Head of caudate nucleus (tissue), 42 donors: ENCODE measurements around the gene CPHXL.

ENCODE experiments used
- DNase-seq, 42 donors: peaks; one replicate each; pipeline versions ENCODE4 v3.0.0 to v3.0.0-alpha.2; 2020 to 2021; ENCODE audit warnings: mixed read lengths in 7 of 42
- intact Hi-C: fragments of 100-400 bp; cut with DNase I; formaldehyde crosslinking; loops from one replicate; pipeline ENCODE4 v1.15.0; 2022

The CPHXL gene

DNA sequence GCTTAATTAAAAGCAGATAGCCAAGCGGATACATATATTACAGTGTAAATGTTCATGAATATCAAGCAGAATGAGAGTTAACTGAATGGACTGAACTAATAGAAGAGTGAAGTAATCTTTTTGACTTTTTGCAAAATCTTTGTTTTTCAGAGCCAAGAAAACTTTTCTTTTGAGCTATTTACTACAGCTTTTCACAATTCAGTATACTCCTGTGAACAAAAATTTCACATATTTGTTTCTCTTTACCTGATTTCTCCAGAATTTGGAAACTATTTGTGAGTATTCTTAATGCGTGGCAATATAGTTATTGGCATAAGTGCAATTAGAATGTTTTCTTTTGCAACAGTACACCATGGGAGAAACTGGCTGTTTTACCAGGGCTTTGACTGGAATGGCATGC, 15.9 kb downstream of the CPHXL start:
- intact Hi-C loops = no loop called here
- DNase-seq = no peak

DNA sequence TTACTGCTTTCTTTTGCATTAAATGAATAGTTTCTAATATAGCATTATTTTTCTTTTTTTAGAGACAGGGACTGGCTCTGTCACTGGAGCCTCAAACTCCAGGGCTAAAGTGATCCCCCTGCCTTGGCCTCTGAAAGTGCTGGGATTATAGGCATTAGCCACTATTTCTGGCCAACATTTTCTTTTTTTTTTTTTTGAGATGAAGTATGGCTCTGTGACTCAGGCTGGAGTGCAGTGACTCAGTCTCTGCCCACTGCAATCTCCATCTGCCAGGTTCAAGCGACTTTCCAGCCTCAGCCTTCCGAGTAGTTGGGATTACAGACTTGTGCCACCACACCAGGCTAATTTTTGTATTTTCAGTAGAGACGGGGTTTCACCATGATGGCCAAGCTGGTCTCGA, 23.0 kb downstream of the CPHXL start:
- no peak for DNase-seq
- intact Hi-C loops = no loop called here

DNA sequence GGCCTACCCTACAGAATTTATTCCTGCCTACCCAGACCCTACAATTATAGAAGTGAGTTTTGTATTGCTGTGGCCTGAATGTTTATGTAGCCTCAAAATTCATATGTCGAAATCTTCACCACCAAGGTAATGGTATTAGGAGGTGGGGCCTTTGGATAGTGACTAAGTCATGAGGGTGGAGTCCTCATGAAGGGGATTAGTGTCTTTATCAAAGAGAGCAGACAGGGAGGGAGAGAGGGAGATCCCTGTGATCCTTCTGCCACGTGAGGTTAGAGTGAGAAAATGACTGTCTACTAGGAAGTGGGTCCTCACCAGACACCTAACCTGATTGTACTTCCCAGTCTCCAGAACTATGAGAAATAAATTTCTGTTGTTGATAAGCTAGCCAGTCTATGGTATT, 24.0 kb downstream of the CPHXL start:
- peak in 1 of 42 donors; percentile 4 for DNase-seq
- intact Hi-C loops = no loop called here

DNA sequence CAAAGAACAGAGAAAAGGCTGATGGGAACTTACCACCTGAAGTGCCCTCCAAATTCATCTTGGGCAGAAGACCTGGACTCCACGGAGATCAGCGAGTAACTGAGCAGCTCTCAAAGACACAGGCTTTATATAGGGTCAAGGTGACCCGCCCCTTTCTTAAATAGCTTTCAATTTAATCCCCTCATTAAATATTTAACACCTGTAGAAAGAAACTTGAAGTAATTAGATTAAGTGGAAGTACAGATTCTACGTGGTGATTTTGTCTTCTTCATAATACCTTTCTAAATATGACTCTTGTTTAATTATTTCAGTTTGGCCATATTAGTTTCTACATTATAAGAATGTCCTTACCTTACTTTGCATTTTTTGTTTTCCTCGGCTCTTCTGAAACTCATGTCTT, 24.9 kb downstream of the CPHXL start, which contains the start of gene DUXB:
TSS of gene DUXB (minus strand) at position 101 of the 400 bp plus-strand sequence. CDS start at position 58, 43 bp downstream.
- peak in 1 of 42 donors; percentile 19 for DNase-seq
- intact Hi-C loops = no loop called here

DNA sequence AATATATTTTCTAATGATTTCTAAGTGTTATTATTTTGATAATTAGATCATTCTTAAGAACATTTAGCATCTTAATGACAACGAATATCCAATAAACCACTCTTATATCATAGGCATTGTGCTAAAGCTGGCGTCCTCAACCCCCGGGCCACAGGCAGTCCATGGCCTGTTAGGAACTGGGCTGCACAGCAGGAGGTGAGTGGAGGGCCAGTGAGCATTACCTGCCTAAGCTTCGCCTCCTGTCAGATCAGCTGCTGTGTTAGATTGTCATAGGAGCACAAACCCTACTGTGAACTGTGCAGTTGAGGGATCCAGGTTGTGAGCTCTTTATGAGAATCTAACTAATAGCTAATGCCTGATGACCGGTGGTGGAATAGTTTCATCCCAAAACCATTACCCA, 28.7 kb downstream of the CPHXL start:
- DNase-seq = peak in 1 of 42 donors; percentile 14
- intact Hi-C loops = no loop called here

DNA sequence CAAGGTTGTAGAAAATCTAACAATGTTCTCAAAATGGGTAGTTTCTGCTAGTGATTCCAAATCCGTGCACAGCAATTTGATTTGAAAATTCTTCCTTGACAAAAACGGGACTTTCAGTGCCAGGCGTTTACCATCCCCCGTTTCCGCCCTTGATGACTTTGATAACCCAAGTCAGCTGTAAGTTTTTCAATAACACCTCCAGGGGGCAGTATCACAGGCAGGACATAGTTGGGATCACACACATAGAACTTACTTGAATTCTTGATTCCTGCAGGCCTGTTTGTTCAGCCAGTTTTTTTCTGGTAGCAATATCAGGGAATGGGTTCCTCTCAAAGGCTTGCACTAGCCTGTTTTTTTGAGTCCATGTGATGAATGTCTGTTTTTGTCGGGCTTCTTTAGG, 30.6 kb downstream of the CPHXL start:
- intact Hi-C loops = no loop called here
- DNase-seq = peak in 1 of 42 donors; percentile 27

DNA sequence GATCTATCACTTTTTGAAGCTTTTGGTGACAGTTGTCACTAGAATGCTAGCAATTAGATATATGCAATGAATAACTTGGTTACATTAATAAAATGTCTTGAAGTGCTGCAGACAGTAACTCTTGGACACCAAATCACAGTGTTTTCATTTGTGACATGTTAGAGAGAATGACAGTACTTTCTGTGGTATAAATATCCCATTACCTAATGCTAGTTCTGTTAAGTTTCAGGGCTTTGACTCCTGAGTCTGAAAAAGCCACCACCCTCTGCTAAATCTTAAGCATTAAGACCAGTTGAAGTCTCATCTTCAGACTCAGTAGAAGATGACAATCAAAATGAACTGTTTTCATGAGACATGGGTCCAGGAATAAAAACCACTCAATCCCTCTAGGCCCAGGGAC, 38.9 kb downstream of the CPHXL start:
- no peak for DNase-seq
- intact Hi-C loops = no loop called here

DNA sequence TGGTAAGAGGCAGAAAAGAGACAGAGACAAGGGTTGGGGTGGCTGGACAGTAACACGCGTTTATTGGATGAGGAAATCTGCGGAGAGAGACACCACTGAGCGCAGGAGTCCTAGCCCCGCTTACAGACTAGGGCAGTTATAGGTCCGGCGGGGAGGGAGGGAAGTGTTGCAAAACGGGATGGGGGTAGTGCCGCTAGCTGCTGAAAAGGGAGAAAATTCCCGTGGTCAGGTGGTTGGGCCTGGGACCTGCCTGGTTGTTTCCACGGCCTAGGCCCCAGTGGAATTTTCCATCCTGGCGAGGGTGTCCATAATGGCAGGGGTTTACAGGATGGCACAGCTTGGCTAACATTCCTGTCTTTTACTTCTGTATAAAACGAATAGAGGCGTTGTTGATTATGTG, 44.0 kb downstream of the CPHXL start:
- peak in 1 of 42 donors; percentile 27 for DNase-seq
- intact Hi-C loops = no loop called here

DNA sequence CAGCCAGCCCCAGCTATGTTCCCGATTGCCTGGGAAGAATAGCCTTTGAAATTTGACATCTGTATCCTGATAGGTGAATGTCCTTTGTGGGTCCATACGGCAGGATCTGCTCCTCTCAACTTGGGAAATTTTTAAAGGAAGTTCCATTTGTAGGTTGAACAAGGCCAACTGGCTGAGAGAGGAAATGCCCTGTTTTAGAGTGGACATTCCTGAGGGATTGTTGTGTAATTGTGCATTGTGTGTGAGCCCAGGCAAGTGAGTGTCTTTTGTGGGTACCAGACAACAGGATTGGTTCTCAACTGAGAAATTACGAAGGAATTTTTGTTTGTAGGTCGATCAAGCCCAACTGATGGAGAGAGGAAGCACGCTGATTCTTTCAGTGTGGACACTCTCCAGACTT, 46.9 kb downstream of the CPHXL start:
- intact Hi-C loops = no loop called here
- DNase-seq = no peak

DNA sequence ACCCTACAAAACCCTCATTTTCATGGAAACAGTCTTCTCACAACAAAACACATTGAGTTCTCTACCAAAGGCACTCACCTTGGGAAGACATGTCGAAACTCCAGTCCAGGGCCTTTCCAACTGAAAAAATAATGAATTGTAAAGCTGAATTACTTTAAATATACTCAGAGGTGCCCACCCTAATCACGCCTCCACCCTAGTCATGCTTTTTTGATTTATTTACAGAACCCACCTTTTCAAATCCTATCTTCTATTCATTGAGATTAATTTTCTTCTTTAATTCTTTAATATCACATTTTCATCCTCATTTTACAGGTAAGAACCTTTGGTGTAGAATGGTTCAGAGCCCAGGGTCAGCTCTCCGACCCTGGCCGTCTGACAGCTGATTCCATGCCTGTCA, 49.4 kb downstream of the CPHXL start, which contains the start of gene CPHXL2:
TSS of gene CPHXL2 (minus strand) at position 101 of the 400 bp plus-strand sequence. CDS start at position 91, 10 bp downstream.
- intact Hi-C loops = no loop called here
- DNase-seq = no peak

DNA sequence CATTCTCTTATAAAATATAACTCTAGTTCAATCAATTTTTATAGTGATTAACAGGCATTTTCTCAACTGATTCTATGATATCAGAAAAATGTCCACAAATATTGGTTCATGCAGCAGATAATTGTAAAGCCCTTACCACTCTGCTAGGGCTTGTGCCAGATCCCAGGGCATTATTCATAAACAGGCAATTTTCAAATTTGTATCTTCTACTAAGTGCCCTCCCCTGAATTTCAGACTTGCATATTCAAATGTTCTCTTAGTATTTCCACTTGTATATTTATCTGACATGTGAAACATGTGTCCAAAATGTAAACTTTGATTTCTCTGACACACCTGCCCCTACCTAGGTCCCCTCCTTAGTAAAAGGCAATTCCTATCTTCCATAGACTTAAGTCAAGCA, 58.8 kb downstream of the CPHXL start:
- intact Hi-C loops = no loop called here

More for the DNA sequence above, 58.8 kb downstream of the CPHXL start:
- peak in 1 of 42 donors; percentile 20 for DNase-seq
